Mammary epithelial cell (primary cell): ENCODE results near the gene HOXD9.

Experiments
- CTCF ChIP-seq, 2 donors: IDR thresholded peaks in 1 of 2; conservative IDR thresholded peaks in 1 of 2; 2 replicates each; pipeline ENCODE4 v1.5.1; 2011 to 2012; ENCODE audit warnings: inconsistent platforms in 2 of 2, low read length in 2 of 2, mild to moderate bottlenecking in 2 of 2, control low read depth in 1 of 2, low read depth in 1 of 2; ENCODE audit not compliant: insufficient read depth in 1 of 2; ENCODE audit errors: extremely low read depth in 1 of 2
- EZH2 ChIP-seq: IDR thresholded peaks from 2 replicates; pipeline ENCODE4 v1.6.1; 2012; ENCODE audit warnings: low read length, inconsistent platforms, borderline replicate concordance

GRCh38 chr2:176083796-176084261 lies 38.7 kb upstream of the HOXD9 start, which contains the start of gene EVX2:
- TF ChIP-seq CTCF (conservative IDR thresholded peaks at IDR 0.05 in 1 of 2, IDR thresholded peaks at IDR 0.05 in 1 of 2; ENCODE audit: extremely low read depth in 1 of 2, insufficient read depth in 1 of 2, low read depth in 1 of 2, low read length in 2 of 2): no peak
- TF ChIP-seq EZH2: peak; percentile 79
